K562 (cell line): ENCODE results near the gene GATAD1. TPM values are rescaled to one million over a fixed set of nuclear protein-coding genes. Genes with fewer than 3 reads are reported as not detected.
A peak's percentile ranks its signal among the peaks of the same experiment; 100 is the strongest.

ENCODE experiments used
- ATAC-seq: fragments of 200-7000 bp; cut with Tn5 transposase; 3 replicates; pipeline ENCODE4 v1.9.1; 2020; ENCODE audit warnings: moderate library complexity
- BruUV-seq: library from RNA; stranded (reverse); fragments of 400-500 nt; replicated peaks from 2 replicates; lab custom pipeline; 2021; lab: Mats Ljungman, UMichigan
- CTCF ChIA-PET: fragments of 300-600 bp; formaldehyde crosslinking; extraction: SDS; loops from one replicate; lab custom pipeline; 2021; ENCODE audit warnings: low intra/inter-chr PET ratio; lab: Yijun Ruan, JAX
- POLR2A ChIA-PET: fragments of 300-600, 350-650 bp; sonication (Branson Sonifier 250); formaldehyde crosslinking; extraction: SDS; loops from one replicate; lab custom pipeline; 2021; ENCODE audit warnings: antibody characterized with exemption, inconsistent platforms; lab: Yijun Ruan, JAX
- DNase-seq, 4 experiments: peaks; one replicate each; pipeline versions ENCODE4 v3.0.0 to v3.0.0-alpha.2; 2011 to 2018; ENCODE audit warnings: low spot score in 3 of 4, mixed read lengths in 3 of 4; ENCODE audit errors: extremely low read depth in 1 of 4
- FAIRE-seq: peaks from 2 replicates; lab custom pipeline; 2011; peaks lifted over from hg19 to GRCh38; lab: Jason Lieb, UNC
- H2AFZ ChIP-seq: 2 replicates; pipeline ENCODE4 v1.6.0; 2011; ENCODE audit warnings: low read depth, low read length, control low read depth, inconsistent platforms
- H3K27ac ChIP-seq: fragments of 200-600 bp; 3 replicates; pipeline ENCODE4 v1.8.0; 2011; ENCODE audit warnings: low read depth, mild to moderate bottlenecking, control low read depth, inconsistent platforms, low read length, moderate library complexity, mixed read lengths; ENCODE audit errors: extremely low read depth
- H3K27me3 ChIP-seq, 2 experiments: fragments of 300-600 bp in 1 of 2; 2 replicates in 1 of 2; 3 replicates in 1 of 2; pipeline versions ENCODE4 v1.6.0 to v1.8.0; 2011; ENCODE audit warnings: inconsistent platforms in 2 of 2, low read length in 2 of 2, mild to moderate bottlenecking in 1 of 2, mixed read lengths in 1 of 2, moderate library complexity in 1 of 2; ENCODE audit not compliant: control insufficient read depth in 2 of 2, insufficient read depth in 2 of 2
- H3K36me3 ChIP-seq: fragments of 300-600 bp; 3 replicates; pipeline ENCODE4 v1.8.0; 2011; ENCODE audit warnings: mild to moderate bottlenecking, low read length, inconsistent platforms; ENCODE audit not compliant: control insufficient read depth, insufficient read depth
- H3K4me1 ChIP-seq, 2 experiments: fragments of 200-600 bp in 1 of 2; replicated peaks in 1 of 2; 2 replicates in 1 of 2; 3 replicates in 1 of 2; pipeline versions ENCODE4 v1.5.1 to v1.8.0; 2011; ENCODE audit warnings: inconsistent platforms in 2 of 2, low read length in 2 of 2, mild to moderate bottlenecking in 1 of 2, mixed read lengths in 1 of 2, moderate library complexity in 1 of 2; ENCODE audit not compliant: control insufficient read depth in 2 of 2, insufficient read depth in 2 of 2
- H3K4me2 ChIP-seq: 2 replicates; pipeline ENCODE4 v1.6.1; 2011; ENCODE audit warnings: low read length, control low read depth, inconsistent platforms, mixed read lengths; ENCODE audit not compliant: insufficient read depth
- H3K4me3 ChIP-seq: fragments of 200-600 bp; sonication (generic), shearing (Covaris generic); 2 replicates; pipeline ENCODE4 v1.5.1; 2016; ENCODE audit warnings: control low read depth, inconsistent platforms
- H3K79me2 ChIP-seq: fragments of 200-600 bp; 3 replicates; pipeline ENCODE4 v1.8.0; 2011; ENCODE audit warnings: low read length, inconsistent platforms; ENCODE audit not compliant: control insufficient read depth, insufficient read depth
- H3K9ac ChIP-seq, 2 experiments: 2 replicates each; pipeline versions ENCODE4 v1.6.0 to v1.6.1; 2011; ENCODE audit warnings: low read depth in 2 of 2, low read length in 2 of 2, control low read depth in 1 of 2, inconsistent platforms in 1 of 2, mild to moderate bottlenecking in 1 of 2, mixed read lengths in 1 of 2; ENCODE audit not compliant: insufficient read depth in 1 of 2
- H3K9me1 ChIP-seq: one replicate; pipeline ENCODE4 v1.6.0; 2011; ENCODE audit warnings: inconsistent platforms, mild to moderate bottlenecking, low read length, moderate library complexity; ENCODE audit not compliant: control insufficient read depth, insufficient read depth
- H3K9me3 ChIP-seq: replicated peaks from 2 replicates; pipeline ENCODE4 v1.5.1; 2011; ENCODE audit warnings: low read depth, low read length, inconsistent platforms; ENCODE audit not compliant: control insufficient read depth, insufficient read depth
- H4K20me1 ChIP-seq: replicated peaks from 2 replicates; pipeline ENCODE4 v1.6.1; 2011; ENCODE audit warnings: low read length, inconsistent platforms, mixed read lengths; ENCODE audit not compliant: control insufficient read depth, insufficient read depth
- ATF3 ChIP-seq, 2 experiments: fragments of 450-650 bp in 1 of 2; sonication (generic) in 1 of 2; formaldehyde crosslinking in 1 of 2; IDR thresholded peaks in 1 of 2; conservative IDR thresholded peaks in 1 of 2; 2 replicates each; pipeline versions ENCODE4 v1.6.1 to v1.8.1; 2016 to 2023; ENCODE audit warnings: mild to moderate bottlenecking in 2 of 2, moderate library complexity in 2 of 2, inconsistent platforms in 1 of 2, missing genetic modification reagents in 1 of 2
- BCOR ChIP-seq: fragments of 450-650 bp; IDR thresholded peaks from 2 replicates; pipeline ENCODE4 v1.6.1; 2016
- MYC ChIP-seq, 2 experiments: fragments of 250-450 bp in 1 of 2; sonication (Bioruptor Pico) in 1 of 2; IDR thresholded peaks; 2 replicates each; pipeline versions ENCODE4 v1.5.1 to v1.6.1; 2012 to 2021; ENCODE audit warnings: low read depth in 2 of 2, borderline replicate concordance in 1 of 2, improper control_type of control experiment in 1 of 2, low read length in 1 of 2, mild to moderate bottlenecking in 1 of 2, moderate library complexity in 1 of 2
- RBM25 ChIP-seq: fragments of 200-400 bp; formaldehyde crosslinking; IDR thresholded peaks from 2 replicates; pipeline ENCODE4 v1.6.1; 2018; ENCODE audit warnings: low read length, low read depth, moderate library complexity; ENCODE audit not compliant: severe bottlenecking
- SMC3 ChIP-seq: conservative IDR thresholded peaks from 2 replicates; pipeline ENCODE4 v1.6.1; 2011; ENCODE audit warnings: low read depth, low read length, improper control_type of control experiment; ENCODE audit not compliant: insufficient read depth
- ZNF121 ChIP-seq: sonication (generic); formaldehyde crosslinking; conservative IDR thresholded peaks from 2 replicates; pipeline ENCODE4 v1.8.0; 2022; ENCODE audit warnings: missing genetic modification reagents
- ZNF316 ChIP-seq: fragments of 450-650 bp; IDR thresholded peaks from 2 replicates; pipeline ENCODE4 v1.6.1; 2016
- WGBS: fragments of 100-300 bp; shearing (Covaris generic); methylation state at CpG from one replicate; pipeline ENCODE4 v1.1.6; 2016; ENCODE audit warnings: low coverage, mixed read lengths; ENCODE audit not compliant: insufficient coverage; ENCODE audit errors: missing lambda C conversion rate; 5-methylcytosine and 5-hydroxymethylcytosine counted together
- in situ Hi-C: fragments of 300-500 bp; cut with MboI; formaldehyde crosslinking; loops from 4 replicates; pipeline ENCODE4 v1.15.0; 2018; ENCODE audit warnings: inconsistent platforms, mixed read lengths
- intact Hi-C: fragments of 100-400 bp; cut with micrococcal nuclease; formaldehyde crosslinking; loops from 2 replicates; pipeline ENCODE4 v1.14.2; 2022
- polyA plus RNA-seq, 8 experiments: library from polyadenylated mRNA; depleted of rRNA in 4 of 8; stranded (reverse) in 5 of 8; unstranded in 3 of 8; fragments of >200 nt; fragmentation: Nextera tagmentation in 2 of 8; fragmentation: Illumina TruSeq in 1 of 8; extraction: Ambion mirVana in 2 of 8; extraction: Trizol in 1 of 8; gene quantifications; 2 replicates each; pipeline versions ENCODE4 v1.2.1 to v1.2.3, GENCODE V29; 2011 to 2014; ENCODE audit warnings: inconsistent platforms in 1 of 8, missing spikeins in 1 of 8
- total RNA-seq, 7 experiments: library from RNA; depleted of rRNA in 6 of 7; stranded (reverse); fragments of >200 nt in 6 of 7; fragmentation: Illumina TruSeq in 2 of 7; extraction: Trizol in 2 of 7; gene quantifications; 2 replicates each; pipeline versions ENCODE4 v1.2.1 to v1.2.3, GENCODE V29; 2011 to 2021; ENCODE audit warnings: low replicate concordance in 1 of 7

GATAD1 gene
- total and polyA plus RNA-seq, 9 of the 15 experiments (the other 6 are each of a cell fraction or from before 2014, with no cell fraction given): 9.3 to 67.7 (median 34.3) TPM

DNA sequence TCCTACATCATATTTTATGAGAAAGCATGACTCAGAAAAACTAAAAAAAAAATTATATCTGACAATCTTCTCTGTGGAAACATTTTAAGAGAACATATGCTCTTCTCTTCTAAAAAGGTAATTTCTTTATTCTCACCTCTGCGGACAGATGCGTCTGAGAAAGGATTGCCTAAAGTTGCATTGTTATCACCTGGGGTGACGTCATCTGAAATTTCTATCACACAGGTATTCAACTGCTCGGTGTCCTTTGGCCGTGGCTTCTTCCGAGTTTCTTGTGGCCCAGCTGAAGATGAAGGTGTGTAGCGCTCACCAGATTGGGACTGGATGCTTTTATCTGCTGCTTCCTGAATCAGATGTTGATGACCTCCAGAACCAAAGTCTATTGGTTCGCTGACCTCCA lies 14.3 kb upstream of the GATAD1 start:
- Histone ChIP-seq H3K79me2 (no peaks in the 10 kb centered on the region), H3K9me1 (no peaks in the 10 kb centered on the region), H3K4me3 (no peak overlapping the region), H2AFZ (no peak overlapping the region), H3K9ac (no peak overlapping the region), H3K36me3 (no peaks in the 10 kb centered on the region), H3K4me1 (no peaks in the 10 kb centered on the region; a peak in 2 of 5 replicates), H3K27ac (no peak overlapping the region), H3K9me3 (no peaks in the 10 kb centered on the region), H4K20me1 (no peaks in the 10 kb centered on the region), H3K4me2 (no peak overlapping the region), H3K27me3 (no peaks in the 10 kb centered on the region)
- no TSS peak for BruUV-seq
- FAIRE-seq: no peak
- ChIA-PET CTCF (no interaction called here), POLR2A (no interaction called here)
- intact Hi-C loops (no loop called here), in situ Hi-C loops (loop anchor here (10.0 kb wide), 1 partner anchor 298 kb away; the partner anchor contains the start of gene CYP51A1)
- DNase-seq: no peak
- no peak for ATAC-seq
- 63% methylated on average over 8 of the region's 8 CpGs for WGBS
- TF ChIP-seq ATF3 (IDR thresholded peaks at IDR 0.05) (peak; percentile 58), ATF3 (CRISPR knock-in tag; conservative IDR thresholded peaks at IDR 0.05) (no peak), MYC (IDR thresholded peaks at IDR 0.05; ENCODE audit: low read depth, low read length) (no peak), MYC (CRISPR knock-in tag; IDR thresholded peaks at IDR 0.05; ENCODE audit: borderline replicate concordance, low read depth) (no peak)

DNA sequence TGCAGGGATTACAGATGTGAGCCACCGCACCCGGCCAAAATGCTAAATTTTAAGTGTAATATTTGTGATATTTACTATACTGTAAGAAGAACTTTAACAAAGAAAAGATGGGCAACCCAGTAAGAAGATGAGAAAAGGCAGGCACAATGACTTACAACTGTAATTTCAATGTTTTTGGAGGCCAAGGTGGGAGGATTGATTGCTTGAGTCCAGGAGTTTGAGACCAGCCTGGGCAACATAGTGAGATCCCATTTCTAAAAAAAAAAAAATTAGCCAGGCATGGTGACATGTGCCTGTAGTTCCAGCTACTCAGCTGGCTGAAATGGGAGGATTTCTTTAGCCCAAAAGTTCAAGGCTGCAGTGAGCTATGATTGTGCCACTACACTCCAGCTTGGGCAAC lies 11.7 kb upstream of the GATAD1 start:
- no peaks in the 10 kb centered on the region for H3K27me3 ChIP-seq
- no peaks in the 10 kb centered on the region for H3K36me3 ChIP-seq
- intact Hi-C loops (no loop called here), in situ Hi-C loops (loop anchor here (10.0 kb wide), 1 partner anchor 301 kb away; the partner anchor contains the start of gene CYP51A1)
- H3K4me2 ChIP-seq: no peak overlapping the region
- H2AFZ ChIP-seq: no peak overlapping the region
- TF ChIP-seq BCOR: 0 out of 2 replicates have a peak, but pooled peaks have one; percentile 36
- peak; percentile 31 for TF ChIP-seq RBM25
- TF ChIP-seq ZNF316: no peak
- TF ChIP-seq ZNF121 (CRISPR knock-in tag): peak; percentile 85
- TF ChIP-seq SMC3: no peak
- H3K4me1 ChIP-seq: no peaks in the 10 kb centered on the region; a peak in 2 of 5 replicates
- ChIA-PET CTCF (no interaction called here), POLR2A (interaction anchor here (0.9 kb wide), 1 partner anchor 10 kb away, joined by 6 read pairs; no protein-coding TSS in a partner anchor)
- FAIRE-seq (no peak), ATAC-seq (no peak), DNase-seq (no peak)
- H3K9me1 ChIP-seq: no peaks in the 10 kb centered on the region
- no peak overlapping the region for H3K4me3 ChIP-seq
- 55% methylated on average over 2 of the region's 2 CpGs for WGBS
- no peaks in the 10 kb centered on the region for H3K79me2 ChIP-seq
- H3K27ac ChIP-seq: no peak overlapping the region
- H3K9me3 ChIP-seq: 0 out of 2 replicates have a peak, but pooled peaks cover 1% of the 10 kb centered on the region
- no TSS peak for BruUV-seq
- H3K9ac ChIP-seq: no peak overlapping the region
- H4K20me1 ChIP-seq: no peaks in the 10 kb centered on the region
